OCI-LY3 (cell line): Measurements from ENCODE around the gene PARD3.

Experiments
- H2AFZ ChIP-seq: fragments of 200-600, 300-600 bp; shearing (Covaris generic); 2 replicates; pipeline ENCODE4 v1.6.0; 2014; ENCODE audit warnings: antibody characterized with exemption, low read depth, low read length
- H3K27ac ChIP-seq: fragments of 200-600, 300-600 bp; sonication (generic); 2 replicates; pipeline ENCODE4 v1.5.1; 2014; ENCODE audit warnings: mild to moderate bottlenecking, low read length, moderate library complexity, mixed read lengths
- H3K27me3 ChIP-seq: fragments of 200-600, 300-600 bp; sonication (generic); 2 replicates; pipeline ENCODE4 v1.6.1; 2014; ENCODE audit warnings: low read depth, low read length, mixed read lengths
- H3K36me3 ChIP-seq: fragments of 200-600, 300-600 bp; sonication (generic); replicated peaks from 2 replicates; pipeline ENCODE3; 2014; ENCODE audit warnings: low read depth, low read length, mixed read lengths
- H3K4me1 ChIP-seq: fragments of 300-600, 200-600 bp; sonication (generic); 2 replicates; pipeline ENCODE4 v1.6.1; 2014; ENCODE audit warnings: low read length, mixed read lengths
- H3K4me2 ChIP-seq: fragments of 200-600, 300-600 bp; sonication (generic); 2 replicates; pipeline ENCODE4 v1.6.1; 2014; ENCODE audit warnings: low read length, mixed read lengths
- H3K4me3 ChIP-seq: fragments of 300-600, 200-600 bp; sonication (generic); 2 replicates; pipeline ENCODE4 v1.5.1; 2014; ENCODE audit warnings: antibody characterized with exemption, mild to moderate bottlenecking, low read length, moderate library complexity
- H3K79me2 ChIP-seq: fragments of 300-600, 200-600 bp; shearing (Covaris generic); 2 replicates; pipeline ENCODE4 v1.6.1; 2014; ENCODE audit warnings: mild to moderate bottlenecking, low read length, mixed read lengths
- H3K9ac ChIP-seq: fragments of 300-600, 200-600 bp; shearing (Covaris generic); 2 replicates; pipeline ENCODE4 v1.6.0; 2014; ENCODE audit warnings: mild to moderate bottlenecking, low read length, moderate library complexity
- H3K9me3 ChIP-seq: fragments of 200-600, 300-600 bp; shearing (Covaris generic); 2 replicates; pipeline ENCODE4 v1.6.1; 2014; ENCODE audit warnings: low read length, mixed read lengths; ENCODE audit not compliant: insufficient read depth
- H4K20me1 ChIP-seq: fragments of 200-600, 300-600 bp; sonication (generic); 2 replicates; pipeline ENCODE4 v1.6.1; 2016; ENCODE audit warnings: low read length, mixed read lengths; ENCODE audit not compliant: insufficient read depth
- CTCF ChIP-seq: fragments of 200-600, 300-600 bp; sonication (generic); IDR thresholded peaks from 2 replicates; pipeline ENCODE4 v1.5.1; 2014; ENCODE audit warnings: antibody characterized with exemption, low read length, low read depth
- EZH2phosphoT487 ChIP-seq: fragments of 200-600 bp; shearing (Covaris generic); IDR thresholded peaks from 2 replicates; pipeline ENCODE4 v1.6.1; 2018; ENCODE audit warnings: antibody characterized with exemption, mixed run types, low read depth

Gene PARD3

GRCh38 chr10:34567659-34568253 is 247.3 kb downstream of the PARD3 start:
- H3K4me2 ChIP-seq = no peak overlapping the region
- H3K4me1 ChIP-seq = no peaks in the 10 kb centered on the region
- H2AFZ ChIP-seq = no peak overlapping the region
- H3K9ac ChIP-seq = no peak overlapping the region
- H3K27me3 ChIP-seq = no peaks in the 10 kb centered on the region
- no peaks in the 10 kb centered on the region for H3K36me3 ChIP-seq
- H4K20me1 ChIP-seq = no peaks in the 10 kb centered on the region
- no peak for TF ChIP-seq EZH2phosphoT487
- TF ChIP-seq CTCF = no peak
- no peaks in the 10 kb centered on the region for H3K9me3 ChIP-seq
- no peak overlapping the region for H3K4me3 ChIP-seq
- H3K27ac ChIP-seq = no peak overlapping the region
- H3K79me2 ChIP-seq = no peaks in the 10 kb centered on the region

- TF ChIP-seq CTCF (no peak), EZH2phosphoT487 (no peak)
- no peaks in the 10 kb centered on the region for H3K27me3 ChIP-seq
- H3K9ac ChIP-seq = no peak overlapping the region
- no peak overlapping the region for H3K27ac ChIP-seq
- H4K20me1 ChIP-seq = no peaks in the 10 kb centered on the region
- no peak overlapping the region for H2AFZ ChIP-seq
- no peak overlapping the region for H3K4me3 ChIP-seq
- H3K4me2 ChIP-seq = no peak overlapping the region
- no peaks in the 10 kb centered on the region for H3K79me2 ChIP-seq
- no peaks in the 10 kb centered on the region for H3K4me1 ChIP-seq
- no peaks in the 10 kb centered on the region for H3K9me3 ChIP-seq
- no peaks in the 10 kb centered on the region for H3K36me3 ChIP-seq
Observed at GRCh38 chr10:34565934-34566333, 249.2 kb downstream of the PARD3 start.

- Histone ChIP-seq H3K9me3 (no peaks in the 10 kb centered on the region), H4K20me1 (no peaks in the 10 kb centered on the region), H2AFZ (no peak overlapping the region), H3K79me2 (no peaks in the 10 kb centered on the region), H3K4me3 (no peak overlapping the region), H3K27me3 (no peaks in the 10 kb centered on the region), H3K4me1 (no peaks in the 10 kb centered on the region), H3K36me3 (no peaks in the 10 kb centered on the region), H3K27ac (no peak overlapping the region), H3K9ac (no peak overlapping the region), H3K4me2 (no peak overlapping the region)
- TF ChIP-seq CTCF (no peak), EZH2phosphoT487 (no peak)
Observed at GRCh38 chr10:34558093-34558583, 257.0 kb downstream of the PARD3 start.

GRCh38 chr10:34557173-34557572 is 257.9 kb downstream of the PARD3 start:
- no peaks in the 10 kb centered on the region for H3K9me3 ChIP-seq
- H3K79me2 ChIP-seq = no peaks in the 10 kb centered on the region
- TF ChIP-seq CTCF (no peak), EZH2phosphoT487 (no peak)
- H4K20me1 ChIP-seq = no peaks in the 10 kb centered on the region
- H3K27ac ChIP-seq = no peak overlapping the region
- no peaks in the 10 kb centered on the region for H3K36me3 ChIP-seq
- no peaks in the 10 kb centered on the region for H3K27me3 ChIP-seq
- H3K9ac ChIP-seq = no peak overlapping the region
- no peak overlapping the region for H2AFZ ChIP-seq
- no peak overlapping the region for H3K4me2 ChIP-seq
- H3K4me3 ChIP-seq = no peak overlapping the region
- no peaks in the 10 kb centered on the region for H3K4me1 ChIP-seq
